ENCODE measurements around the gene KCP. TPM values are rescaled to one million over a fixed set of nuclear protein-coding genes. Genes with fewer than 3 reads are reported as not detected.

KCP gene
- total RNA-seq, 4 donors from 2014 or later, result 0.16 to 2.3 (median 1.1) TPM

- TF ChIP-seq CTCF (IDR thresholded peaks at IDR 0.05; ENCODE audit: low read depth), result no peak
Observed at GRCh38 chr7:128827248-128827958, 83.1 kb downstream of the KCP start.

GRCh38 chr7:128826916-128827247 is 83.6 kb downstream of the KCP start:
- TF ChIP-seq CTCF (IDR thresholded peaks at IDR 0.05; ENCODE audit: low read depth), result no peak

Other genes with a start within 250 kb of the KCP start
- gene GARIN1A, start 238.4 kb downstream of the KCP start, total RNA-seq, result 1 to 10 TPM in 3 of 4 donors, under 1 TPM in 1; 0.49 to 2.7 (median 2.1) TPM
- 100 to 1,000 TPM in 3 of 4 donors, 10 to 100 TPM in 1; 73.7 to 200 (median 143) TPM for gene CALU, start 171.3 kb downstream of the KCP start, total RNA-seq
- gene OPN1SW, start 134.9 kb downstream of the KCP start, total RNA-seq, result not detected
- gene CCDC136, start 118.7 kb downstream of the KCP start, total RNA-seq, result 1 to 10 TPM; 2.6 to 6.6 (median 3.1) TPM
- gene FLNC, start 80.3 kb downstream of the KCP start, total RNA-seq, result 10 to 100 TPM in 1 of 4 donors, 1 to 10 TPM in 3; 3.3 to 10.3 (median 4.8) TPM
- gene ATP6V1F, start 47.9 kb downstream of the KCP start, total RNA-seq, result 100 to 1,000 TPM in 3 of 4 donors, 10 to 100 TPM in 1; 72.3 to 240 (median 123) TPM
- gene IRF5, start 27.2 kb upstream of the KCP start, total RNA-seq, result 10 to 100 TPM; 12.7 to 32.6 (median 18.9) TPM
- 10 to 100 TPM; 34.2 to 38.6 (median 38.5) TPM for gene TNPO3, start 144.4 kb upstream of the KCP start, total RNA-seq
- 10 to 100 TPM in 1 of 4 donors, 1 to 10 TPM in 3; 2.4 to 12.1 (median 6.0) TPM for gene TSPAN33, start 234.0 kb upstream of the KCP start, total RNA-seq